ENCODE data around the gene DFFB.

Gene DFFB

DNA sequence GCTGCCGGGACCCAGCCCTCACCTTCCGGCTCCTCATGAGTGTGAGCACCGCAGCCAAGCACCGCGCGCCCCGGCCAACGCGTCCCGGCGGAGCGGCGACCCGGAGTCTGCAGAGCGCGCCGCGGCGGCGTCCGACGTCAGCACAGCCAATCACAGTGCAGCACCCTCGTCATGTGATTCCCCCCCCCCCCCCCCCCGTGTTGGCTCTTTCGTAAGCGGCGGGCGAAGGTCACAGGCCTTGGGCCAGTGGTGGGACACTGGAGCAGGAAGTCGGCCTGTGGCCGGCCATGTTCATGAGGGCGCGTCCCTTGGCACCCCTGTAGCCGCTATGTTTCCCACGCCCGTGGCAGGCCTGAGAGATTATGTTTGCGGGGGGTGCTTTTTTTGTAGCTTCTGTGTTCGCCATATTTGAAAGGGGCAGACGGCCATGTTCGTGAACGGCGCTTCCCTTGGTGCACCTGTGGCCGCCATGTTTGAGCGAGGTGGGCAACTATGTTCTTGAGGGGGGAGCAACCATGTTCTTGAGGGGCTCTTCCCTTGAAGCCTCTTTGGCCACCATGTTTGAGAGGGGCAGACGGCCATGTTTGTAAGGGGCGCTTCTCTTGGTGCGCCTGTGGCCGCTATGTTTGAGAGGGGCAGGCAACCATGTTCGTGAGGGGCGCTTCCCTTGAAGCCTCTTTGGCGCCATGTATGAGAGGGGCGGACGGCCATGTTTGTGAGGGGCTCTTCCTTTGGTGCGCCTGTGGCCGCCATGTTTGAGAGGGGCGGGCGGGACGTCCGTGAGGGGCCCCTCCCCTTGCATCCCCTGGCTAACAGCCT is 43.1 kb downstream of the DFFB start, which contains the start of gene C1orf174 (continued):
- TF ChIP-seq EGR2 (tag by site-specific recombination; IDR thresholded peaks at IDR 0.05; ENCODE audit: low read depth) (no peak), ZFHX2 (tag by site-specific recombination; conservative IDR thresholded peaks at IDR 0.05) (0 out of 2 replicates have a peak, but pooled peaks have one; percentile 5), ZBTB21 (tag by site-specific recombination; IDR thresholded peaks at IDR 0.05) (no peak), ZNF510 (tag by site-specific recombination; IDR thresholded peaks at IDR 0.05; ENCODE audit: insufficient replicate concordance) (no peak), PBX3 (CRISPR knock-in tag; IDR thresholded peaks at IDR 0.05) (0 out of 2 replicates have a peak, but pooled peaks have one; percentile 52), ZNF514 (tag by site-specific recombination; IDR thresholded peaks at IDR 0.05) (no peak), YY2 (tag by site-specific recombination; IDR thresholded peaks at IDR 0.05) (peak; percentile 99), ZNF366 (tag by site-specific recombination; conservative IDR thresholded peaks at IDR 0.05) (no peak), ZNF777 (tag by site-specific recombination; IDR thresholded peaks at IDR 0.05; ENCODE audit: borderline replicate concordance) (no peak)
- TF ChIP-seq, protein P1, sequence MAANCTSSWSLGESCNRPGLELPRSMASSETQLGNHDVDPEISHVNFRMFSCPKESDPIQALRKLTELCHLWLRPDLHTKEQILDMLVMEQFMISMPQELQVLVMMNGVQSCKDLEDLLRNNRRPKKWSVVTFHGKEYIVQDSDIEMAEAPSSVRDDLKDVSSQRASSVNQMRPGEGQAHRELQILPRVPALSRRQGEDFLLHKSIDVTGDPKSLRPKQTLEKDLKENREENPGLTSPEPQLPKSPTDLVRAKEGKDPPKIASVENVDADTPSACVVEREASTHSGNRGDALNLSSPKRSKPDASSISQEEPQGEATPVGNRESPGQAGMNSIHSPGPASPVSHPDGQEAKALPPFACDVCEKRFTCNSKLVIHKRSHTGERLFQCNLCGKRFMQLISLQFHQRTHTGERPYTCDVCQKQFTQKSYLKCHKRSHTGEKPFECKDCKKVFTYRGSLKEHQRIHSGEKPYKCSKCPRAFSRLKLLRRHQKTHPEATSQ (tag by site-specific recombination; IDR thresholded peaks at IDR 0.05) = no peak

GRCh38 chr1:3900969-3901529 is 43.8 kb downstream of the DFFB start:
- Histone ChIP-seq H3K4me3 (ENCODE audit: low read depth, low read length) (peak overlapping the region; percentile 90), H3K27ac (ENCODE audit: extremely low read depth, low read depth, low read length) (peak overlapping the region; percentile 81; the same call in 1 of the 2 replicates), H3K36me3 (ENCODE audit: control insufficient read depth in 2 of 2, insufficient read depth in 1 of 2, low read length in 2 of 2) (peaks cover 0 to 12% of the 10 kb centered on the region in 2 experiments; a peak in 1 of 3 replicates), H3K9me3 (ENCODE audit: control insufficient read depth, insufficient read depth, low read depth, low read length) (no peaks in the 10 kb centered on the region), H3K4me1 (ENCODE audit: control insufficient read depth, insufficient read depth, low read length) (no peaks in the 10 kb centered on the region)
- CTCF ChIA-PET = no interaction called here
- POLR2A ChIA-PET = interaction anchor here (0.7 to 2.2 kb wide), 3 partner anchors 44 to 248 kb away, joined by 3 to 12 read pairs (median 3); partner anchors contain the start of genes CEP104, DFFB and LRRC47
- peak; percentile 99 for TF ChIP-seq KLF9 (tag by site-specific recombination; IDR thresholded peaks at IDR 0.05; ENCODE audit: low read depth)
- 0 out of 2 replicates have a peak, but pooled peaks have one; percentile 54 for TF ChIP-seq ZNF837 (tag by site-specific recombination; IDR thresholded peaks at IDR 0.05)
- 0 out of 2 replicates have a peak, but pooled peaks have one; percentile 6 for TF ChIP-seq WT1 (tag by site-specific recombination; IDR thresholded peaks at IDR 0.05)
- TF ChIP-seq HOXC10 (CRISPR knock-in tag; IDR thresholded peaks at IDR 0.05) = no peak
- peak; percentile 98 for TF ChIP-seq GLIS2 (tag by site-specific recombination; IDR thresholded peaks at IDR 0.05)
- peak; percentile 89 for TF ChIP-seq OVOL3 (tag by site-specific recombination; IDR thresholded peaks at IDR 0.05)
- TF ChIP-seq ZNF664 (tag by site-specific recombination; IDR thresholded peaks at IDR 0.05) = no peak
- TF ChIP-seq PATZ1 (tag by site-specific recombination; IDR thresholded peaks at IDR 0.05) = peak; percentile 28
- TF ChIP-seq, protein P2, sequence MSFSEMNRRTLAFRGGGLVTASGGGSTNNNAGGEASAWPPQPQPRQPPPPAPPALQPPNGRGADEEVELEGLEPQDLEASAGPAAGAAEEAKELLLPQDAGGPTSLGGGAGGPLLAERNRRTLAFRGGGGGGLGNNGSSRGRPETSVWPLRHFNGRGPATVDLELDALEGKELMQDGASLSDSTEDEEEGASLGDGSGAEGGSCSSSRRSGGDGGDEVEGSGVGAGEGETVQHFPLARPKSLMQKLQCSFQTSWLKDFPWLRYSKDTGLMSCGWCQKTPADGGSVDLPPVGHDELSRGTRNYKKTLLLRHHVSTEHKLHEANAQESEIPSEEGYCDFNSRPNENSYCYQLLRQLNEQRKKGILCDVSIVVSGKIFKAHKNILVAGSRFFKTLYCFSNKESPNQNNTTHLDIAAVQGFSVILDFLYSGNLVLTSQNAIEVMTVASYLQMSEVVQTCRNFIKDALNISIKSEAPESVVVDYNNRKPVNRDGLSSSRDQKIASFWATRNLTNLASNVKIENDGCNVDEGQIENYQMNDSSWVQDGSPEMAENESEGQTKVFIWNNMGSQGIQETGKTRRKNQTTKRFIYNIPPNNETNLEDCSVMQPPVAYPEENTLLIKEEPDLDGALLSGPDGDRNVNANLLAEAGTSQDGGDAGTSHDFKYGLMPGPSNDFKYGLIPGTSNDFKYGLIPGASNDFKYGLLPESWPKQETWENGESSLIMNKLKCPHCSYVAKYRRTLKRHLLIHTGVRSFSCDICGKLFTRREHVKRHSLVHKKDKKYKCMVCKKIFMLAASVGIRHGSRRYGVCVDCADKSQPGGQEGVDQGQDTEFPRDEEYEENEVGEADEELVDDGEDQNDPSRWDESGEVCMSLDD (tag by site-specific recombination; IDR thresholded peaks at IDR 0.05) = no peak
- peak; percentile 56 for TF ChIP-seq ZEB2 (tag by site-specific recombination; IDR thresholded peaks at IDR 0.05)
- TF ChIP-seq ZNF529 (tag by site-specific recombination; IDR thresholded peaks at IDR 0.05; ENCODE audit: insufficient replicate concordance) = no peak
- peak; percentile 83 for TF ChIP-seq SP2 (tag by site-specific recombination; IDR thresholded peaks at IDR 0.05)
- 0 out of 2 replicates have a peak, but pooled peaks have one; percentile 29 for TF ChIP-seq ZNF302 (tag by site-specific recombination; IDR thresholded peaks at IDR 0.05; ENCODE audit: low read depth)
- peak; percentile 86 for TF ChIP-seq ZBTB48 (tag by site-specific recombination; IDR thresholded peaks at IDR 0.05)
- peak; percentile 58; the same call in 1 of the 2 replicates for TF ChIP-seq ZNF792 (tag by site-specific recombination; IDR thresholded peaks at IDR 0.05)
- no peak for TF ChIP-seq ZBTB8A (tag by site-specific recombination; IDR thresholded peaks at IDR 0.05)
- peak; percentile 83 for TF ChIP-seq KLF1 (tag by site-specific recombination; IDR thresholded peaks at IDR 0.05)
- peak; percentile 40; the same call in 1 of the 2 replicates for TF ChIP-seq ZNF561 (tag by site-specific recombination; IDR thresholded peaks at IDR 0.05; ENCODE audit: borderline replicate concordance)
- no peak for TF ChIP-seq ZBTB7A (tag by site-specific recombination; IDR thresholded peaks at IDR 0.05; ENCODE audit: low read depth)

All from HEK293 (cell line).